ENCODE measurements around the gene OTP.
"Not testable (repeated sequence)": the region's sequence is repeated elsewhere in the genome, so short reads cannot be mapped to it uniquely, and the experiment has no call there.

The OTP gene

GRCh38 chr5:77638763-77639671 lies 504 bp upstream of the OTP start:
- DNase-seq = peak; percentile 48

- no peak for DNase-seq
Measured at GRCh38 chr5:77637170-77637997, 1.1 kb downstream of the OTP start.

- DNase-seq = no peak
Measured at GRCh38 chr5:77636641-77637169, 1.8 kb downstream of the OTP start.

- DNase-seq = no peak
Measured at GRCh38 chr5:77635917-77636640, 2.4 kb downstream of the OTP start.

DNA sequence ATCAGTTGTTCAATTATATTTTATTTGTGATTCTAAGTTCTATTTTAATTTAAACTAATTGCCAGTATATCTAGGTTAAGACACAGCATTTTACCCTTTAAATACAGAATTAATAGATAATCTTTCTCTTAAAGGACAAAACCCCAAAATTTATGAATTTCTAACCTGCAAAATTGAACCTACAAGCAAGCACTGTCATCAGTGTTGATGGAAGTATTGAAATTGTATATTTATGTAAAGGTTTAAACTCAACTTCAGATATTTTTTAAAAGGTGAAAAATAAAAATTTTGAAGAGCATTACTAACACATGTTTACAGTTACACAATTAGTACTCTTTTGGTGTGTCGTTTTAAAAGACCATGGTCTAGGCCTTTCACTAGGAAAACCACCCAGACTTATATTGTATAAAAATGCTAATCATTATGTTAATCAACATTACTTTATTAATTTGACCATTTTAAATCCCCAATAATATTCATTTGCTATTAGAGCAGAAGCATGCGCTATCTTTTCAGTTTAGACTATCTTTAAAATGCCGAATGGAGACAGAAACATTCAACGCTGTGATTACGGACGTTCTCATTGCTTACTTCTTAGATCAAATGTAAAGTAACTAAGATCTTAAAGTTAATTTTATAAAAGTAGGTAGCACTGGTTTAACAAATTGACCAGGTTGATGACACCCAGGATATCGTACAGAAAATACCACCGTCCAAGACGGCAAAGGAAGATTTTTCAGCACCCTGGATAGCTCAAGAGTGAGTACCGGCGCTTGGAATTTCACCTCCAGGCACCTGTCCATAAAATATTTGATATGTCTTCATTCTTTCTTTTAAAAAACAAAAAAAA lies 3.2 kb downstream of the OTP start:
- no peak for DNase-seq

- no peak for DNase-seq
Measured at GRCh38 chr5:77633709-77634108, 4.8 kb downstream of the OTP start.

GRCh38 chr5:77633207-77633675 lies 5.3 kb downstream of the OTP start:
- no peak for DNase-seq

GRCh38 chr5:77632526-77633206 lies 5.8 kb downstream of the OTP start:
- no peak for DNase-seq

- peak; percentile 75 for DNase-seq
Measured at GRCh38 chr5:77630114-77630680, 8.3 kb downstream of the OTP start.

DNA sequence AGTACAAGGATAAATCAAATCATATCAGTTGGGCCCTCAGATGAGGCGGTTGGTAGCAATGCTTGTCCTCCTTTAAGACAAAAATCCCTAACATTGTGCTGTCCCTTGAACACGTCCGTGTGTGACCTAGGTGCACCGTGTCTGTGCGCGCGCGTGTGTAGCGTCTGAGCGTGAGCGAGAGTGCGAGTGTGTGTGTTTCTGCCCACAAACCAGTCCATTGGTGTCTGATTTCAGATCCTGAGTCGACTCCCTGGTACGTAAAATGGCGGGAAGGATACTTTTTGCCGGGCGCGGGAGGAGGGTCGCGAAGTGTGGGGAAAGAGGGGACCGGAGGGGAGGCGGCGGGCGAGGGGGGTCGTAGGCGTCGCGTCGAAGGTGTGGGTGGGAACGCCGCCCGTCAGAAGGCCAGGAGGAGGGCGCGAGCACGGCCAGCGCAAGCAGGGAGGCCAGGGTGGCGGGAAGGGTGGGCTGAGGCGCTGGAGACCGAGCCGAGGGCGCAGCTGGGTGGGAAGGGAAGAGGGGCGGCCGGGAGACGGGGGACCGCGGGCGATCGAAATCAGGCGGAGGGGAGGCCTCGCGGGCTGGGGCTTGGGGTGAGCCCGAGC lies 8.9 kb downstream of the OTP start:
- peak; percentile 71 for DNase-seq

DNA sequence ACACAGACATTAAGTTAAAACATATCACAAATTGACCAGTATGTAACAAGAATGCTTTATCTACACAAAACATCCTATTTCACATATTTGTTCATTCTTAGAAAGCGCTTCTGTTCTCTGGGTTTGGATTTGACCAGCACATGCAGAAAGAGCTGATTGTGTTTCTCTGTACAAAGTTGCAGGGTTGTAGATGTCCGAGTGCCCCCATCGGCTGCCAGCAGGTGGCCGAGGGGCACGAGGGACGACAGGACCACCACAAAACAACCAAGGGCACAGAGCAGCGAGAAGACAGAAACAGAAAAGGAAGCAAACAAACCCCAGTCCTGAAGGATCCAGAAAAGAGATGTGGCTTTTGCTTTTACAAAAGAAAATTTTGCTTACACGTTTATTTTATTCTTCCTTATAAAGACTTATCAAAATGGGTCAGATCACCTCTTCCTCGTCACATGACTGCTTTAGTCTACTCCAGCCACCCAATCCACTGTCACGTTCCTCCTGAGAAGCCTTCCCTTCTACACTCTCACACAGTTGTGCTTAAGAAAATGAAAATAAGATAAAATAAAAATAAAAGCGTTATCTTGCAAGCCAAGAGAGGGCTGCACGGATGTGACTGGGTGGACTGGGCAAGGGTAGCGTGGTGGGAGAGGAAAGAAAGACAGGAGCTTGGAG lies 9.5 kb downstream of the OTP start:
- DNase-seq = peak; percentile 39

DNA sequence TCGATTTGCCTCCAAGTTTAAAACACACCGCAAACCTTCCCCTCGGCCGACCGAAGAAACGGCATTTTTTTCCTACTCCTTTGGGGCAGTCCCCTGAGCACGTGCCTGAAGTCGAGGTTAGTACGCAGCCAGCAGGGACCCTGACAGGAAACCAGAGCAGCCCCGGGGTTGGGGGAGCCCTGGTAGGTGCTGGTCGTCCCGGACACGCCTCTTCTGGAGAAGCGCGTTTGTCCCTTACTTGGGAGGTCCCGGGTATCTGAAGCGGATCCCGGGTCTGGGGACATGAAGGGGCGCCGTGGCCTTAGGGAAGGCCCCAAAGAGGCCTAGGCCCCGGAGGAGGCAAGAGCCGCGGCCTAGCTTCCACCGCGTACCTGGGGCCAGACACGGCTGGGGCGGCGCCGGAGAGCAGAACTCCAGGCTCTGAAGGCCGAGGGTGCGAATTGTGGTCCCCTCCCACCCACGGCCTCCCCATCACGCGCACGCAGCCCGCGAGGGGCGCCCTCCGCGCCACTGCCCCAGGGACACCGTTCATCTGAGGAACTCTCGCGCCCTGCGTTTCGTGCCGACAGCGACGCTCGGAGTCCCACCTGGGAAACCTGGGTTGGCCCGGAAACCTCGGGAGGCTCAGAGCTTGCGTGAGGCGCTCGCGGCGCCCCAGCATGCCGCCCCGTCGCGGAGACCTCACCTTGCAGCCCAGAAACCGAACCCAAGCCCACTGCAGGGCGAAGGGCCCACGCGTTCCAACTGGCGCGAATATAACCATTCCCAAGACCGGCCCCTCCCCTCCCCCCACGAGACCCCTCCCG lies 10.4 kb downstream of the OTP start:
- DNase-seq = no peak

DNA sequence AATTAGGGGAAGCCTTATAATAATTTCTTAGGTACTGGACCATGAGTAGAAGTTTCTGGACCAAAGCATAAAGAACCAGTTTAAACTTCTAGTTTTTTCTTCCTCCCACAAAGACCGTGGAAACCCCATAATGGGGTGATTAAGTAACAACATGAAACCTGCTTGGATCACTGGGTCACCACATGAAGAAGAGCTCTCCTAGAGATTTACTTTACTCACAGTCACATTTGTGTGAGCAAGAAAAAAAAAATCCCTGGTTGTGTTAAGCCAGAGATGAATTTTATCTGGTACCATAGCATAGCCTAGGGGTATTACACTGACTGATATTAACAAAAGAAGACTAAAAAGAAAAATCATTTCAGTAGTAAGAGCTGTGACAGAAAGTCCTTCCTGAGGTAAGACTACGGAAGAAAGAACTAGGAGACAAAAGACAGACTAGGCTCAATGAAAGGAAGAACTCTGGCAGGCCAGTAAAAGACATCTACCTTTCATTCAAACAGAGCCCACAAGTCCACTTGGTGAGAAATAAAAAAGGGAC lies 15.2 kb downstream of the OTP start:
- no peak for DNase-seq

DNA sequence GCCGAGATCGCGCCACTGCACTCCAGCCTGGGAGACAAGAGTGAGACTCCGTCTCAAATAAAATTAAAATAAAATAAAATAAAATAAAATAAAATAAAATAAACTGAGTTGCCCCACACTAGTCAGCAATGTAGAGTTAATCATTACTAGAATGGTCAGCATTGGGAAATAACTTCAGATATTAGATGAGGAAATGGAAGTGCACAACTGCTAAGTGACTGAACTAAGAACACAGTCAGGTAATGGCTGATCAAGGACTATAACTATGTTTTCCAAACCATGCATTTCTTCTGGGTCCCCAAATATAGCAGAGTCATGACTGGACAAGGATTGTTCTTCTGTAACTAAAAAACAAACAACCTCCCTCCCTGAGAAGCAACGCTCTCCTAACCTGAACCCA lies 17.1 kb downstream of the OTP start:
- no peak for DNase-seq

DNA sequence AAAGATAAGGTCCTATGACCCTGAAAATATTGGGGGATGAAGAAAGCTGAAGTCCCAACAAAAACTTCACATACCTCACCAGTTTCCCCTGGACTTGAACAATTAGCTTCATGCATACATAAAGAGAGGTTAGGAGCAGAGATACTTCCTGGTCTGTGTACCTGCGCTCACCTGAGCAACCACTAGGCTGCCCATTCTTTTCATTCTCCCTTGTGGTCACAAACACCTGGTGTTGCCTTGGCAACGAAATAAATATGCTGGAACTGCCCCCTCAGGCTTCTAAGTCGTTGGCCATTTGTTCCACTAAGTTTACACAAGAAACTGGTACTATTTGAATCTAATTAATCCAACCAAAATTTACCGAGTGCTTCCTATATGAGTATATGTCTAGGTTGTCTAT lies 18.1 kb downstream of the OTP start:
- peak; percentile 88 for DNase-seq

DNA sequence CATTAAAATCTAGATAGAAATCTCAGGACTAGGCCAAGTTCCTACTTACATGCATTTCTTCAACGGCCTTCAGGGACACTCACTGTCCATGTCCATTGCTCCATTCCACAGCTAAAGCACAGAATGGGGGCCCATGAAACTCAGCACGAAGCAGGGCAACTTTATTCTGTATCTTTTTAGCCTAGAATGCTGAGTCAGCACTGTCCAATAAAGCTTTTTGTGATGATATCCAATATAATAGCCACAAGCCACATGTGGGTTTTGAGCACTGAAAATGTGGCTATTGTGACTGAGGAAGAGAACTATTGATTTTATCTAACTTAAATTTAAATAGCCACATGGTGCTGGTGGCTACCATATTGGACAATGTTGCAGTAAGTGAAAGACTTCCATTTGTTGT lies 21.6 kb downstream of the OTP start:
- no peak for DNase-seq

DNA sequence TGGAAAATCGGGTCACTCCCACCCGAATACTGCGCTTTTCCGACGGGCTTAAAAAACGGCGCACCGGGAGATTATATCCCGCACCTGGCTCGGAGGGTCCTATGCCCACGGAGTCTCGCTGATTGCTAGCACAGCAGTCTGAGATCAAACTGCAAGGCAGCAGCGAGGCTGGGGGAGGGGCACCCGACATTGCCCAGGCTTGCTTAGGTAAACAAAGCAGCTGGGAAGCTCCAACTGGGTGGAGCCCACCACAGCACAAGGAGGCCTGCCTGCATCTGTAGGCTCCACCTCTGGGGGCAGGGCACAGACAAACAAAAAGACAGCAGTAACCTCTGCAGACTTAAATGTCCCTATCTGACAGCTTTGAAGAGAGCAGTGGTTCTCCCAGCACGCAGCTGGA lies 29.6 kb downstream of the OTP start:
- DNase-seq = not testable (repeated sequence)

GRCh38 chr5:77607324-77607723 lies 31.2 kb downstream of the OTP start:
- DNase-seq = peak; percentile 79

GRCh38 chr5:77606279-77606678 lies 32.2 kb downstream of the OTP start:
- no peak for DNase-seq
